BLaER1 (cell line): ENCODE data around the gene DCUN1D4.
A peak's percentile ranks its signal among the peaks of the same experiment; 100 is the strongest.

Source experiments
- H3K27ac ChIP-seq: shearing (Covaris generic); formaldehyde crosslinking; 2 replicates; pipeline ENCODE4 v1.8.1; 2022
- H3K27me3 ChIP-seq: shearing (Covaris generic); formaldehyde crosslinking; 2 replicates; pipeline ENCODE4 v1.8.1; 2022
- H3K36me3 ChIP-seq: shearing (Covaris generic); formaldehyde crosslinking; 2 replicates; pipeline ENCODE4 v1.8.1; 2022
- H3K4me1 ChIP-seq: shearing (Covaris generic); formaldehyde crosslinking; 2 replicates; pipeline ENCODE4 v1.8.1; 2022
- H3K4me2 ChIP-seq: shearing (Covaris generic); formaldehyde crosslinking; 2 replicates; pipeline ENCODE4 v1.8.1; 2022
- H3K4me3 ChIP-seq: shearing (Covaris generic); formaldehyde crosslinking; 2 replicates; pipeline ENCODE4 v1.8.1; 2022
- H3K9ac ChIP-seq: shearing (Covaris generic); formaldehyde crosslinking; 2 replicates; pipeline ENCODE4 v1.8.1; 2022
- H3K9me3 ChIP-seq: shearing (Covaris generic); formaldehyde crosslinking; 2 replicates; pipeline ENCODE4 v1.8.1; 2022
- H4K20me1 ChIP-seq: shearing (Covaris generic); formaldehyde crosslinking; 2 replicates; pipeline ENCODE4 v1.8.1; 2022
- Cebpa-rat ChIP-seq: shearing (Covaris generic); IDR thresholded peaks from 2 replicates; pipeline ENCODE4 v1.8.1; 2022

Gene DCUN1D4

DNA sequence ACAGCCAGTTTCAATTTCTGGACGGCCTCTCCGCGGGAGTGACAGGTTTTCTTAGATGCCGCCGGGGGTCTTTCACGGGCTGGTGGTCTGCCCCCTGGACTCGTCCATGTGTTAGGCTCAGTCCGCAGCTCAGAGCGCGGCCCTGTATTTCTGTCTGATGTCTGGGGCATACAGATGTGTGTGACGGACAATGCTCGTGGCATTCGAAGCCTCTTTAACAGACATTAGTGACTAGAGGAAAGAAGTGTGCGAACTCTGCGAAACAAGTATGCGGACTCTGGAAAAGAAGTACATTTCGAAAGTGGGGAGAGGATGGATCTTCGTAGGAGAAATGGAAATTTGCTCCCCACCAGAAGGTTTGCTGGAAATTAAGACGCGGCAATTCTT, 793 bp upstream of the DCUN1D4 start:
- H3K4me3 ChIP-seq = peak overlapping the region; percentile 90
- H3K9ac ChIP-seq = peak overlapping the region; percentile 80
- peak overlapping the region; percentile 91 for H3K4me2 ChIP-seq
- H4K20me1 ChIP-seq = peaks cover 9% of the 10 kb centered on the region
- no peaks in the 10 kb centered on the region for H3K9me3 ChIP-seq
- H3K36me3 ChIP-seq = peaks cover 8% of the 10 kb centered on the region; the same call in 1 of the 2 replicates
- peaks cover 10% of the 10 kb centered on the region for H3K4me1 ChIP-seq
- peak overlapping the region; percentile 66 for H3K27ac ChIP-seq
- H3K27me3 ChIP-seq = no peaks in the 10 kb centered on the region
- TF ChIP-seq Cebpa-rat = no peak

DNA sequence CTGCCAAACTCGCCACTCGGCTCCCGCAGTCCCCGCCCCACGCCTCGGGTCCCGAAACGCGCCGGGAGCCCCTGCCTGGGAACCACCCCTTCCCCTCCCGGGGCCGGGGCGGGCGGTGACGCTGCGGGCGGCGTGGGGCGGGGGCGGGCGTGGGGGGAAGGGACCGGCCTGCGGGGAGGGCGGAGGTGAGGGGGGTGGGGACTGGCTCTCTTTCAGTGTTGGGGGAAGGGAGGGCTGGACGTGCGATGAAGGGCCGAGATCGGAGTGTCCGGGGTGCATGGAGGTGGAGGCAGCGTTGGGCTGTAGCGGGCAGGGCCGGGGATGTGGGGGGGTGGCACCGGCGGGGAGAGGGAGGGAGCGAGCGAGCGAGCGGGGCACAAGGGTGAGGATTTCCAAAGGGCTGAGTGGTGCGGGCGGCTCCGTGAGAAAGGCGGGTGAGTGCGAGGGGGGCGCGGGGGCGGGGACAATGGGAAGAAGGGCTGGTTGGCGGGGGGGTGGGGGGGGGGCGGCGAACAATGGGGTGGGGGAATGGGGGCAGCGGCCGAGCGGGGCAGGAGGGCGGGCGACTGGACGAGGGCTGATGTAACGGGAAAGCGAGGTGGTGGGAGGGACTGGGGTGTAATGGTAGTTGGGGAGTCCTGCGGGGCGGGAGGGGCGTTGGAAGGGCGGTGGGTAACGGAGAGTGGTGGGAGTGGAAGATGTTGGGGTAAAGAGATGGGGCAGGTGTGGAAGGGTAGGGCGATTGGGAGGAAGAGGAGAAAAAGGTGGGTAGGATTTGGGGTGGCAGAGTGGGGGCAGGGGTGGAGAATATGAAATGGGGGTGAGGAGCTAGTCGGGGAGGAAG, 578 bp downstream of the DCUN1D4 start:
- TF ChIP-seq Cebpa-rat = no peak
- peaks cover 10% of the 10 kb centered on the region for H3K4me1 ChIP-seq
- H3K4me3 ChIP-seq = peak overlapping the region; percentile 90
- no peaks in the 10 kb centered on the region for H3K9me3 ChIP-seq
- peak overlapping the region; percentile 97 for H3K4me2 ChIP-seq
- peak overlapping the region; percentile 81 for H3K9ac ChIP-seq
- no peaks in the 10 kb centered on the region for H3K27me3 ChIP-seq
- peak overlapping the region; percentile 77 for H3K27ac ChIP-seq
- H3K36me3 ChIP-seq = peaks cover 8% of the 10 kb centered on the region; the same call in 1 of the 2 replicates
- H4K20me1 ChIP-seq = peaks cover 23% of the 10 kb centered on the region

- Histone ChIP-seq H3K4me2 (peak overlapping the region; percentile 97), H3K9me3 (no peaks in the 10 kb centered on the region), H3K27ac (peak overlapping the region; percentile 77), H3K9ac (peak overlapping the region; percentile 81), H3K4me1 (peaks cover 10% of the 10 kb centered on the region), H3K36me3 (peaks cover 15% of the 10 kb centered on the region), H4K20me1 (peaks cover 32% of the 10 kb centered on the region), H3K4me3 (peak overlapping the region; percentile 90), H3K27me3 (no peaks in the 10 kb centered on the region)
- no peak for TF ChIP-seq Cebpa-rat
These were observed 1.5 kb downstream of the DCUN1D4 start for GRCh38 chr4:51844153-51845054.

- Histone ChIP-seq H3K9ac (peak overlapping the region; percentile 81), H3K4me2 (peak overlapping the region; percentile 97), H3K27ac (peak overlapping the region; percentile 77), H3K36me3 (peaks cover 17% of the 10 kb centered on the region), H4K20me1 (peaks cover 38% of the 10 kb centered on the region), H3K4me1 (peaks cover 10% of the 10 kb centered on the region), H3K27me3 (no peaks in the 10 kb centered on the region), H3K9me3 (no peaks in the 10 kb centered on the region), H3K4me3 (peak overlapping the region; percentile 90)
- no peak for TF ChIP-seq Cebpa-rat
These were observed 2.1 kb downstream of the DCUN1D4 start for GRCh38 chr4:51845055-51845426.

DNA sequence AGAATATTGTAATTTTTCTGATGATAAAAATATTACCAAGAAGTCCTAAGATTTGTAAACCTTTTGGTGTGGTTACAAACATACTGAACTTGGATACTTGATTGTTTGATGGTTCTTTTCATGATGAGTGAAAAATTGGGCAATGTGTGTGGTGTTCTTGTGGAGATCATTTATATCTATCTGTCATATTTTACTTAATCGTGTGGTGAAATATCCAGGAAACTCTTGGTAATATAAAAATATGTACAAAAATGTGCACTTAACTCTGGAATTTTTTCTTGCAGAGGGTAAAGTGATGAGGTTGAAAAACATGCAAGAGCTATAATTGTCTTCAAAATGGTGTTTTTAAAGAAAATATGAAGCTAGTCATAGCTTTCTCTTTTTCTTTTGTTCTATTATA, 2.8 kb downstream of the DCUN1D4 start:
- no peaks in the 10 kb centered on the region for H3K9me3 ChIP-seq
- H3K36me3 ChIP-seq = peaks cover 17% of the 10 kb centered on the region
- no peak overlapping the region for H3K4me3 ChIP-seq
- peaks cover 45% of the 10 kb centered on the region for H4K20me1 ChIP-seq
- H3K9ac ChIP-seq = no peak overlapping the region
- H3K27me3 ChIP-seq = no peaks in the 10 kb centered on the region
- H3K27ac ChIP-seq = no peak overlapping the region
- peaks cover 17% of the 10 kb centered on the region for H3K4me1 ChIP-seq
- TF ChIP-seq Cebpa-rat = no peak
- H3K4me2 ChIP-seq = no peak overlapping the region; the same call in 1 of the 2 replicates

GRCh38 chr4:51849430-51849829, 6.5 kb downstream of the DCUN1D4 start:
- no peak for TF ChIP-seq Cebpa-rat
- no peaks in the 10 kb centered on the region for H3K9me3 ChIP-seq
- no peak overlapping the region for H3K4me3 ChIP-seq
- H4K20me1 ChIP-seq = peaks cover 80% of the 10 kb centered on the region
- H3K4me1 ChIP-seq = peaks cover 46% of the 10 kb centered on the region
- H3K4me2 ChIP-seq = no peak overlapping the region
- peaks cover 17% of the 10 kb centered on the region for H3K36me3 ChIP-seq
- H3K9ac ChIP-seq = no peak overlapping the region
- H3K27me3 ChIP-seq = no peaks in the 10 kb centered on the region
- no peak overlapping the region for H3K27ac ChIP-seq

DNA sequence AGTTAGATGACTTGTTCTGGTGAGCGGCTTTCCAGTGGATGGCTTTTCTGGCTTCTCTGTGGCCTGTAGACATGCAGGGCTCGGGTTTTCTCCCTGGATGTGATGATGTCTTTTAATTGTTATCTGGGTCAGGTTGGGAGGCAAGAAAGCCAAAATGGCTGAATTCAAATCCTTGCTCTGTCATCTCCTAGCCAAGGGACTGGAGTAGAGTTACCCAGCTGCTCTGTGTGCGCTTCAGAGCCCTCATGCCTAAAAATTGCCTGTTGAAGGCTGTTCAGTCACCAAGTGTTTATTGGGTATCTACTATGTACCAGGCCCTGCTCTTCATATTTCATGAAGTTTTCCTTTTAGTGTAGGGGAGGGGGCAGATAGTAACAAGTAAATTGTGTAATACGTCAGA, 7.3 kb downstream of the DCUN1D4 start:
- H3K27ac ChIP-seq = no peak overlapping the region
- TF ChIP-seq Cebpa-rat = no peak
- H3K9ac ChIP-seq = no peak overlapping the region
- peaks cover 89% of the 10 kb centered on the region for H4K20me1 ChIP-seq
- H3K4me2 ChIP-seq = peak overlapping the region; percentile 47; the same call in 1 of the 2 replicates
- H3K9me3 ChIP-seq = no peaks in the 10 kb centered on the region
- H3K4me1 ChIP-seq = peaks cover 48% of the 10 kb centered on the region
- H3K27me3 ChIP-seq = no peaks in the 10 kb centered on the region
- H3K4me3 ChIP-seq = no peak overlapping the region
- peaks cover 17% of the 10 kb centered on the region for H3K36me3 ChIP-seq

GRCh38 chr4:51851090-51851936, 8.4 kb downstream of the DCUN1D4 start:
- Histone ChIP-seq H3K9me3 (no peaks in the 10 kb centered on the region), H3K27ac (no peak overlapping the region), H3K36me3 (peaks cover 16% of the 10 kb centered on the region), H3K4me3 (no peak overlapping the region), H3K4me2 (peak overlapping the region; percentile 47), H3K4me1 (peaks cover 54% of the 10 kb centered on the region), H4K20me1 (peaks cover 96% of the 10 kb centered on the region), H3K9ac (no peak overlapping the region), H3K27me3 (no peaks in the 10 kb centered on the region)
- no peak for TF ChIP-seq Cebpa-rat

- Histone ChIP-seq H3K4me2 (no peak overlapping the region), H3K9me3 (no peaks in the 10 kb centered on the region; the same call in 1 of the 2 replicates), H3K4me1 (peaks cover 57% of the 10 kb centered on the region), H3K4me3 (no peak overlapping the region), H3K27ac (no peak overlapping the region), H3K36me3 (peaks cover 16% of the 10 kb centered on the region), H3K9ac (no peak overlapping the region), H3K27me3 (no peaks in the 10 kb centered on the region), H4K20me1 (peaks cover 90% of the 10 kb centered on the region)
- no peak for TF ChIP-seq Cebpa-rat
These were observed 9.0 kb downstream of the DCUN1D4 start for GRCh38 chr4:51851937-51852290.
